Colon (tissue), 2 donors: ENCODE measurements around the gene CABP2.
"Not testable (repeated sequence)": the region's sequence is repeated elsewhere in the genome, so short reads cannot be mapped to it uniquely, and the experiment has no call there.

Experiments used
- FAIRE-seq: peaks from 2 replicates; lab custom pipeline; 2012; peaks lifted over from hg19 to GRCh38; lab: Jason Lieb, UNC
- donor health status: control.
- donor health status: control.

The CABP2 gene

DNA sequence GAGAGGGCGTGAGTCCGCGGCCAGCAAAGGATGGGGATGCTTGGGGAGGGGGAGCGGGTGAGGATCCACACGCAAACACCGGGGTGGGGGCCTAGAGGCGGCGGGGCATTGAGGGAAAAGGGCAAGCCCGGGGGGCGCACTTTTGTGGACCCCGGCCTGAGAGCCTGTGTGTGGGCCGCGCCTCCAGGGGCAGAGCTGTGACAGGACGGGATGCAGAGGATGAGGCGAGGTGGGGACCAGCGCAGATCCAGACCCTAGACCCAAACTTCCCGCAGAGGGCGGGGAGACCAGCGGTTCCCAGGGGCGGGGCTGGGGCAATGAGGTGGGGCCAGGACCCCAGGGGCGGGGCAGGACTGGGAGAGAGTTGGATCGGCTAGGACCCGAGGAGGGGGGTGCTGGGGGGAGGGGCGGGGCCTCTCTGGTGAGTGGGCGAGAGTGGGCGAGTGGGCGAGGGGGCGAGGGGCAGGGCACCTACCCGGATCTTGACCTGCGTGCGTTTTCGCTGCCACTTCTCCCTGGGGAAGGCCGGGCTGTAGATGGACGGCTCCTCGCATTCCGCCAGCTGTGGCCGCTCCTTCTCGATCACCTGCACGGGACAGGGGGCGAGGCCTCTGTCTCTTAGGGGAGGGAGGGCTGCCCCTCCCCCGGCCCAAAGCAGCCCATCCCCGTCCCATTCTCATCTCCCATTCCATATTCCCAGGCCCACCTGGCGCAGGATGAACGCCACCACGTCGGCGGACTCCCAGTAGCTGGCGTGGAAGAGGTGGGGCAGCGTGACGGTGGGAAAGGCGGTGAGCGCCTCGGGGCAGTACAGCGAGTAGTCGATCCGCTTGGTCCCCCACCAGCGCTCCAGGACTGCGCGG, 28.6 kb downstream of the CABP2 start:
- no peak for FAIRE-seq

DNA sequence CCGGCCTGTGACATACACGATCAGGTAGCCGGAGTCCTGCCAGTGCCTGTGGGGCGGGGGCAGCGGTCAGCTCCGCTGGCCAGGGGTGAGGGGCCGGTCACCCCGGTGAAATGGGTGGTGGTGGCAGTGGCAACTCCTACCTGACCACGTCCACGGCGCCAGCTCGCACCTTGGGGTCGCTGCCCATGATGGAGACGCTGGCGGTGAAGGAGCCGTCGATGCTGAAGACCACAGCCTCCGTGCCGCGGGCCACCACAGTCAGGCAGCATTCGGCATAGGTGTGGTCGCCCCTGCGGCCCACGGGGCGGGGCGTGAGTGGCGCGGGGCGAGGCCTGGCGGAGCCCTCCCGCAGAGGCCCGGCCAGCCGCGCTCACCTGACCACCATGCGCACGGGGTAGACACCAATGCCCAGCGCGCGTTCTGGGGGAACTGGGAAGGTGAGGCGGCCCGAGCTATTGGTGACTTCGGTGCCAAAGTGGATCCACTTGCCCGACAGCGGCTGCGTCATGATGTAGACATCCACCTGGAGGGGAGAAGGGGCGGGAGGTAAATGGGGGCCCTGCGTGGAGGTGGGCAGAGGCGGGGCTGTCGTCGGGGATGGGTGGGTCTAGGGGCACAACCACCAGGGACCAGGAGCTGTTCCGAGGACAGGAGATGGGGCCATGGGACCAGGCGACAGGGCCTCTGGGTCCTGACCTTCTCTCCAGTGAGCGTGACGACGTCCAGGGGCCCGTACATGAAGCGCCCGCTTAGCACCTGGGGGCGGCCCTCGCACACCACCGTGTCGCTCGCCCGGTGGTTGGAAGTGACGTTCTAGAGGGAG, 29.5 kb downstream of the CABP2 start:
- no peak for FAIRE-seq

DNA sequence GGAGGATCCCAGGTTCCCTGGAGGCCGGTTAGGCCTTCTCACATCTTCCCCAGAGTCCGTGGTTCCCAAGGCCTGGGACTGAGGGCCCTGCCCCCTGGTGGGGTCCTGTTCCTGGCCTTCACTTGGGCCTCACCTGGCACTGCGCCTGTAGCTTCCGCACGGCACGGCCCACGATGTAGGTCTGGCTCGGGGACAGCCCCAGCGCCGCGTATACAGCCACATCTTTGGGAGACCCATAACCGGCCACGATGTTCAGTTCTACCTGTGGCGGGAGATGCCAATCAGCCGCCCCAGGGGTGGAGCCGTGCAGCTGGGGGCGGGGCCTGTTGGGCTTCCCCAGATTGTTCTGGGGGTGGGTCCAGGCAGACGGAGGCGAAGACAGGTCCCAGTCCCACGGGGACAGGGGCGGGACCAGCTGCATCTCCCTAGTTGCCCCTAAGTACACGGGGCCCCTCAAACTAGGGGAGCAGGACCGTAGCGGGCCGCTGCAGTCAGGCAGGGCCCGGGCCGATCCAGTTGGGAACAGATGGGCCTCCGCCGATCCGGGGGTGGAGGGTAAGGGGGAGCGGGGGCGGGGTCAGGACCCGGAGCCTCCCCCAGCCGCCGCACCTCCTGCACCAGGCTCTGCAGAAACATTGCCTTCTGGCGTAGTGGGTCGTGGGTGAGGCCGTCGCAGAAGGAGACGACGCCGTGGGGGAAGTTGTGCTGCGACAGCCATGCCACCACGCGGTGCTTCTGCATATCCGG, 30.3 kb downstream of the CABP2 start:
- FAIRE-seq: no peak

DNA sequence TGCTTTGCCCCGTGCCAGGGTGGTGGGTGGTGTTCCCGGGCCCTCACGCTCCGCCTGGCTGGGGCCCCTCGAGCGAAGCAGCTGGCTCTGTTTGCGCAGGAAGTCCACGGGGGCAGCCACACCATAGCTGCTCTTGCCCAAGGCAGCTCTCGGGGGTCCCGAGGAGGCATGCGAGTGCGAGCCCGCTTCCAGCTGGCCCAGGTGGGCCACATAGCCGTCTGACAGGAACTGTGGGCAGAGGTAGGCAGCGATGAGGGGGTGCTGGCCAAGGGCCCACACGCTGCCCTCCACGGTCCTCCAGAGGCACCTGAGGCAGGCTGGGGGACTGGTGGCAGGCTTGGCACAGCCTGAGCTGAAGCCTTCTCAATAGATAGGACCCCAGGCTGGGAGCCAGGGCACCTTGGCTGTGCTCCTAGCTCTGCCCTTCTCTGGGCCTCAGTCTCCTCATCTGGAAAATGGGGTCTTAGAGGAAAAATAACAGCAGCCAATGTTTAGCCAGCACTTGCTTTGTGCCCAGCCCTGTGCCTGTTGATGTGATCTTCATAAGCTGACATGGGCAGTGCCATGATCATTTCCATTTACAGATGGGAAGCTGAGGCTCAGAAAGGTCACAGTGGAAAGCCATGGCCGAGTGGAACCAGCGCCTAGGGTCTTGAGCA, 31.0 kb downstream of the CABP2 start:
- FAIRE-seq: no peak

DNA sequence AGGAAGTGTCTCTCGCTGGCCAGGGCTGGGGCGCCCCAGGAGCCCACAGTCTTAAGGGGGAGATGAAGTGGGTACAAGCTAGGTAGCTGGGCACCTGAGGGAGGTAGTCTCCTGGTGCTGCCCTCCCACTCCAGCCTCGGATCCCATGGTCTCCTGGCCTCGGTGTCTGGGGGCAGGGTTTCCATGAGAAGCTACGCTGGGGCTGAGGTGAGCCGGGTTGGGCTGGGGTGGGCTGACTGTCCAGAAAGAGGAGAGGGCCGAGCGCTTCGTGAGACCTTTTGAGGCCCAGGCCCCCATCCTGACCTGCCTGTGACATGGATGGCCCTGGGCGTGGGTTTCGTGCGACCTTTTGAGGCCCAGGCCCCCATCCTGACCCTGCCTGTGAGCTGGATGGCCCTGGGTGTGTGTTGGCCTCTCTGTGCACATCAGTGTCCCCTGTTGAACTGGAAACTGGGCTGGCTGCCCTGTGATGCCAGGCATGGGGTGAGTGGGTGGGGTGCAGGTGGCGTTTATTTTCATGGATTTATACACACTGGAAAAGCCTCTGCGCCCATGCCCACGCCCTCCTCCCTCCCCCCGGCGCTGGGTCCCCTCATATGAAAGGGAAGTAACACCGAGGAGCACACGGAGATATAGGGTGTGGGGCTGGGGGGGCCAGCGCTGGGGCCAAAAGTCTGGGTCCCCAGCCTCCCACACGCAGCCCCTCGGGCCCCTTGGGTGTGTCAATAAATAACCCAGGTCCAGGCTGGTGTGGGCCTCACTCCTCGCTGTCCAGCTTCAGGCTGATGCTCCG, 31.8 kb downstream of the CABP2 start:
- no peak for FAIRE-seq

DNA sequence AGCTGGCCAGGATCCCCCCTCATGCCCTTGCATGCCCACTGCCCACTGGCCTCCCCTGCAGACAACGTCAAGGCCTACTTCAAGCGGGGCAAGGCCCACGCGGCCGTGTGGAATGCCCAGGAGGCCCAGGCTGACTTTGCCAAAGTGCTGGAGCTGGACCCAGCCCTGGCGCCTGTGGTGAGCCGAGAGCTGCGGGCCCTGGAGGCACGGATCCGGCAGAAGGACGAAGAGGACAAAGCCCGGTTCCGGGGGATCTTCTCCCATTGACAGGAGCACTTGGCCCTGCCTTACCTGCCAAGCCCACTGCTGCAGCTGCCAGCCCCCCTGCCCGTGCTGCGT, 32.5 kb downstream of the CABP2 start:
- FAIRE-seq: no peak

DNA sequence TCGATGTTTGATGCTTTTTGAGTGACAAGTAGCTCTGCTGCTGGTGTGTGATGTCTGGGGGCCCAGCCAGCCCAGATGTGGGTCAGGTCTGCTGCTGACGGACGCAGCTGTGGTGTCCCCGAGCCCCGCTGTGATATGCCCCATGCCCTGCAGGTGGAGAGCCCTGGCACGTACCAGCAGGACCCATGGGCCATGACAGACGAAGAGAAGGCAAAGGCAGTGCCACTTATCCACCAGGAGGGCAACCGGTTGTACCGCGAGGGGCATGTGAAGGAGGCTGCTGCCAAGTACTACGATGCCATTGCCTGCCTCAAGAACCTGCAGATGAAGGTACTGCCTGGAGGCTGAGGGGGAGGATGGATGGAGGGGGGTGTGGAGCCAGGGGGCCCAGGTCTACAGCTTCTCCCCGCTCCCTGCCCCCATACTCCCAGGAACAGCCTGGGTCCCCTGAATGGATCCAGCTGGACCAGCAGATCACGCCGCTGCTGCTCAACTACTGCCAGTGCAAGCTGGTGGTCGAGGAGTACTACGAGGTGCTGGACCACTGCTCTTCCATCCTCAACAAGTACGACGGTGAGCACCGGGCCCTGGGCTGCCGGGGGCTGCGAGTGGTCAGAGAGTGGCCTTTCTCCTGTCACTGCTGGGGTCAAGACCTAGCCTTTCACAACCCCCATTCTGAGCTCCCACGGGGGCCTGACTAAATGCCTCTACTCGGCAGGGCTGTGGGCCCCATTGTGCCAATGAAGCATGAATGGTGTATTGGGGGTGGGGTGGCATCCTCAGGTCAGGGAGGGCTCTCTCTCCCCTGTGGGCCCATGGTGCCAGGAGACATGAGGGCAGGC, 33.1 kb downstream of the CABP2 start:
- FAIRE-seq: no peak

DNA sequence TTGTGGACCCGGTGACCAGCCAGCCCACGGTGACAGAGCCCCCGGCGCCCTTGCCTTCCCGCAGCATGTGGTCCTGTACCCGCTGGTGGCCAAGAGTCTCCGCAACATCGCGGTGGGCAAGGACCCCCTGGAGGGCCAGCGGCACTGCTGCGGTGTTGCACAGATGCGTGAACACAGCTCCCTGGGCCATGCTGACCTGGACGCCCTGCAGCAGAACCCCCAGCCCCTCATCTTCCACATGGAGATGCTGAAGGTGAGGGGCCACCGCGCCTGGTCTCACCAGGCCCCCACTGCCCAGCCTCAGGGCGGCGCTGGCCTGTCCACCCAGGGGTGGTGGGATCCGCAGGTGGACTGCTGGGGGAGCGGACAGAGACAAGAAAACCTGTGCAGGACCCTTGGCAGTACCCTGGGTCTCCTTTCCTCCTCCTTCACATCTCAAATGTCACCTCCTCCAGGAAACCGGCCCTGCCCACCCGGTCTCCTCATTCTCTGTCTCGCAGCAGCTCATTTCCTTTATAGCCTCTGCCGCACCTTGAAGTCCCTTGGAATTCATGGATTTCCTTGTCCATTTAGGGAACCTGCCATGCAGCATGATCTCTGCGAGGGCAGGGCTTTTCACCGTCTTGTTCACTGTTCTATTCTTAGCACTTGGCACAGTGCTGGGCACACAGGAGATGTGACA, 33.9 kb downstream of the CABP2 start:
- no peak for FAIRE-seq

DNA sequence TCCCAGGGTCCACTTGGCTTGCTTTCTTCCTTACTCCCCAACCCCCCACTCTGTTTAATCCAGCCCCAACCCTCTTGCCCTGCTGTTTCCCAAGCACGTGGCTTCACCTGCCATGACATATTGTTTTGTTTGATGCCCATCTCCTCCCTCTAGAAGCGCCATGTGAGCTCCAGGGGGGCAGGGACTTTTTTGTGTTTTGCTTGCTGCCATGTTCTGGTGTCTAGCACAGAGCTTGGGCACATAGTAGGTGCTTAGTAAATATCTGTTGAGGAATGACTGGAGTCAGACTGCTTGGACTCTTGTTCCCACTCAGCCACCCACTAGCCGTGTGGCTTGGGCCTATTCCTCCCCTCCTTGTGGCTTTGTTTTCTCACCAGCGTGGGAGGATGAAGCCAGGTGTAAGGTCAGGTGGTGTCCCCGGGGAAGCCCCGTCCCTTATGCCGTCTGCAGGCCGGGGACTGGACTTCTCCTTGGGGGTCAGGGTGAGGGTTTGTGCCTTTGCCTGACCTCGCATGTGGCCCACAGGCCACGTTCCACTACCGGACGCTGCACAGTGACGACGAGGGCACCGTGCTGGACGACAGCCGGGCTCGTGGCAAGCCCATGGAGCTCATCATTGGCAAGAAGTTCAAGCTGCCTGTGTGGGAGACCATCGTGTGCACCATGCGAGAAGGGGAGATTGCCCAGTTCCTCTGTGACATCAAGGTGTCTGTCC, 36.6 kb downstream of the CABP2 start:
- FAIRE-seq: no peak

DNA sequence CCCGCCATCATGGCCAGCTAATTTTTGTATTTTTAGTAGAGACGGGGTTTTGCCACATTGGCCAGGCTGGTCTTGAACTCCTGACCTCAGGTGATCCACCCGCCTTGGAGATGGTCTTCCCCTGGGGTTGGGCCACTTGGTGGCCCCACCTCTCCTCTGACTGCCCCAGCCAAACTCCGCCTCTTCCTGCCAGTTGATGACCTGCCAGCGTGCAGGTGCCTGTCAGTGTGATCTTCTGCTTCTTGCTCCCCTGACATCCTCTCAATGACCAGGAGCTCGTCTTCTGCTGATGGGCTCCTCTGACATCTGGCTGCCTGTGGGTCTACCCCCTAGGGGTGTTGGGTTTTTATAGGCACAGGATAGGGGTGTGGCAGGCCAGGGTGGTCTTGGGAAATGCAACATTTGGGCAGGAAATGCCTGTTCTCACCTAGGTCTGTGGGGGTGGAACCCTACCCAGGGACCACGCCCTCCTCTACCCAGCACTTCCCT, 37.3 kb downstream of the CABP2 start:
- FAIRE-seq: not testable (repeated sequence)

DNA sequence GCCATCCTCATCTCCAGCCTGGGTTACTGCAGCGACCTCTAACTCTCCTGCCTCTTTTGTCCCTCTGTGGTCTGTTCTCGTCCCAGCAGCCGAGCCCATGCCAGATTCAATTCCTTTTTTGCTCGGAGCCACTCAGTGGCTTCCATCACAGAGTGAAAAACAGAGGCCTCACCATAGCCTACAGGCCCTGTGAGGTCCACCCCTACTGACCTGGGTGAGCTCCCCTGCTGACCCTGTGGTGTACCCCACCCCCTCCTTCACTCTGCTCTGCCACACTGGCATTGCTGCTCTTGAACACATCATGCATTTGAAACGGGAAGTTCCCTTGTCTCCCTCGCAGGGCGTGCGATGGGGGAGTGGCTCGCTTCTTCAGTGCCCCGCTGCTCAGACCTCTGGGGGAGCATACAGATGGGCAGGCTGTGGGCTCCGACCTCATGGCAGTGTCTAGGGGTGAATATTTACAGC, 38.4 kb downstream of the CABP2 start:
- FAIRE-seq: no peak

DNA sequence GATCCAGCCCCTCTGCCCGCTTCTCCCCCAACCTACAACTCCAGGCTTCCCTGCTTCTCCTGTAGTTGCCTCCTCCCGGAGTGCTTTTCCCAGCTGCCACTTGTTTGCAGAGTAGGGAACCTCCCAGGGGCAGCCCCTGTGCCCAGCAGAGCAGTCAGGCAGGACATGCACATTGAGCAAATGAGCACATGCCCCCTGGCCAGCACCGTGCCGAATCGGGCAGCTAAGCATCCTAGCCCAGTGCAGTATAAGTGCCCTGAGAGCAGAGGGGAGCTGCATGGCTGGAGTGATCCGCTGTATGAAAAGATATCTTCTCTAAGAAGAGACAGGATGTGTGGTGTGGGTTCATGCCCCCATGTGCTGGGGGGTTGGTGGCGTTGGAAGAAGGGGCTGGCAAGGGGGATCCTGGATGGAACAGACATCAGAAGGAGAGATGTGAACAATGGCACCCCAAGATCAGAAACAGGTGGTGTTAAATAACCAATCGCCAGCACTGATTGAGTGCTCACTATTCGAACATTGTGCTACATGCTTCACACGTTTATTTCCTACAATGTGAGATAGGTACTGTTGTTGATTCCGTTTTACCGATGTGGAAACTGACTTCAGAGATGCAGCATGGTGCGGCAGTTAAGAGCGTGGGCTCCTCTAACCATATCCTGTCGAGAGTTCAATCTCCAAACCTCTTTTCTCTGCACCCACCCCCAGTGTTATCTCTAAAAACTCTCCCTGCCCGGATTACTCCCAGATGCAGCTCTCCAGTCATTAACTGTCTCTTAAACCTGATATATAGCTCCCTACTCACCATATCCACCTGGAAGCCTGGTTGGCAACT, 39.2 kb downstream of the CABP2 start:
- FAIRE-seq: no peak

DNA sequence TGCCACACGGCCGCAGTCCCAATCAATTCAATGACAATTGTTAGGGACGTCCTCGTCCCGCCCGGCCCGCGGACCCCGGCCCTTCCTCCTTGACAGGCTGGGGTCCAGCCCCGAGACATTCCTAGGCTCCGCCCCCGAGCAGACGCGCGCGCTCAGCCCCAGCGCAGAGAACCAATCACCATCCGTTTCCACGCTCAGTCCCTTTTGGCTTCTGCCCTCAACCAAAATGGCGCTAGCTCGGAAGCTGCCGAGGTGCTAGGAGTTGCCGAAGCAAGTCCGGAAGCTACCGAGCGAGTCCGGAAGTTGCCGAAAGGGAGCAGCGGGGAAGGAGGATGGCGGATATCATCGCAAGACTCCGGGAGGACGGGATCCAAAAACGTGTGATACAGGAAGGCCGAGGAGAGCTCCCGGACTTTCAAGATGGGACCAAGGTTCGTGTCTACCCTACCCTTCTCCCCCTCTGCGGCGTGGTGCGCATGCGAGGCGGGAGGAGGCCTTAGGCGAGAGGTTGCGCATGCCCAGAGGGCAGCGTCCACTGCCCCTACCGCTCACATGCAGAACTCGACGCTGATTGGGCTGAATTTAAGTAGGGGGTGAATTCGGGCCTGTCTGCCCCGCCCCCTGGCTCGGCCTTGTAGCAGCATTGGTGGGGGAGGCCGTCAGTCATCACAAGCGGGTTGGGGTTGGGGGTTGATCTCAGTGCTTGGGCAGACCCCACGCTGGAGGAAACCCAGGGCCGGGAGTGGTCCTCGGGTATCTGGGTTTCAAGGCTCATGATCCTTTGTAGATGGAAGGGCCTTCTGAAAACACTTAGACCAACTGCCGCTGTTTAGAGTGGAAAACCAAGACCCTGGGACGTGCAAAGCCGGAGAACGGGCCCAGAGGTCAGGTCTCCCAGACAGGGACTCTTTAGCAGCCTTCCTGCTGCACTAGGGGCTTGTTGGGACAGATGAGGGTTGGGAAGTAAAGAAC, 40.1 kb downstream of the CABP2 start, which contains the start of gene AIP:
TSS of gene AIP (plus strand) at position 200 of the 972 bp plus-strand sequence. CDS start at position 333, 133 bp downstream.
- FAIRE-seq: no peak

DNA sequence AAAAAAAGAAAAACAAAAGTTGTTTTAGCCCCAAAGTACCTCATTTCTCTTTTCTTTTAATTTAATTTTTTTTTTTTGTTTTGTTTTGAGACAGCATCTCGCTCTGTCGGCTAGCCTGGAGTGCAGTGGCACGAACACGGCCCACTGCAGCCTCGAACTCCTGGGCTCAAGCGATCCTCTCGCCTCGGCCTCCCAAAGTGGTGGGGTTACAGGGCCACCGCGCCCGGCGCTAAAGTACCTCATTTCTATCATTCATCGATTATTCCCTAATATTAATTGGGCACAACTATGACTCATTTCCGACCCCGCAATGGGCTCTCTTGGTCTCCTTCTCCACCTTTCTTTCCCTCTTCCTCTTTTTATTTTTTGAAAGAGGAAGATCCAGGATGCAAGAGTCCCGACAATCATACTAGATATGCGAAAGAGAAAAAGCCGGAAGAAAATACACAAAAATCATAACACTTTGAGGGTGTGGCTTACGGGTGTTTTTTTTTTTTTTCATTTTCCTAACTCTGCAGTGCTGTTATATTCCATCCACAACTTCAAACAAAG, 40.9 kb downstream of the CABP2 start:
- FAIRE-seq: no peak

DNA sequence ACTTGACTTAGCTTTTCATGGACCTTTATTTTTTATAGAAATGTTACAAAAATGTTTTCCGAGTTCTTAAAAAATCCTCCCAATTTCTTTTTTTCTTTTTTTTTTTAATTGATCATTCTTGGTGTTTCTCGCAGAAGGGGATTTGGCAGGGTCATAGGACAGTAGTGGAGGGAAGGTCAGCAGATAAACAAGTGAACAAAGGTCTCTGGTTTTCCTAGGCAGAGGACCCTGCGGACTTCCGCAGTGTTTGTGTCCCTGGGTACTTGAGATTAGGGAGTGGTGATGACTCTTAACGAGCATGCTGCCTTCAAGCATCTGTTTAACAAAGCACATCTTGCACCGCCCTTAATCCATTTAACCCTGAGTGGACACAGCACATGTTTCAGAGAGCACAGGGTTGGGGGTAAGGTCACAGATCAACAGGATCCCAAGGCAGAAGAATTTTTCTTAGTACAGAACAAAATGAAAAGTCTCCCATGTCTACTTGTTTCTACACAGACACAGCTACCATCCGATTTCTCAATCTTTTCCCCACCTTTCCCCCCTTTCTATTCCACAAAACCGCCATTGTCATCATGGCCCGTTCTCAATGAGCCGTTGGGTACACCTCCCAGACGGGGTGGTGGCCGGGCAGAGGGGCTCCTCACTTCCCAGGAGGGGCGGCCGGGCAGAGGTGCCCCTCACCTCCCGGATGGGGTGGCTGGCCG, 45.7 kb downstream of the CABP2 start:
- FAIRE-seq: not testable (repeated sequence)

DNA sequence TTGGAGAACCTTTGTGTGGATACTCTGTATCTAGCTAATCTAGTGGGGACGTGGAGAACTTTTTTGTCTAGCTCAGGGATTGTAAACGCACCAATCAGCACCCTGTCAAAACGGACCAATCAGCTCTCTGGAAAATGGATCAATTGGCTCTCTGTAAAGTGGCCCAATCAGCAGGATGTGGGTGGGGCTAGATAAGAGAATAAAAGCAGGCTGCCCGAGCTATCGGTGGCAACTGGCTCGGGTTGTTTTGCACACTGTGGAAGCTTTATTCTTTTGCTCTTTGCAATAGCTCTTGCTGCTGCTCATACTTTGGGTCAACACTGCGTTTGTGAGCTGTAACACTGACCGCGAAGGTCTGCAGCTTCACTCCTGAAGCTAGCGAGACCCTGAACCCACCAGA, 46.6 kb downstream of the CABP2 start:
- not testable (repeated sequence) for FAIRE-seq
